H9 (cell line): Measurements from ENCODE around the gene VIPR2. TPM values are rescaled to one million over a fixed set of nuclear protein-coding genes. Genes with fewer than 3 reads are reported as not detected.

Experiments used
- DNase-seq: peaks from one replicate; pipeline ENCODE4 v3.0.0-alpha.2; 2017
- H2AFZ ChIP-seq: one replicate; pipeline ENCODE4 v1.6.1; 2013; ENCODE audit warnings: mild to moderate bottlenecking, low read length, control low read depth, moderate library complexity
- H2AK5ac ChIP-seq: 2 replicates; pipeline ENCODE4 v1.6.1; 2013; ENCODE audit warnings: low read length, control low read depth, mixed read lengths; ENCODE audit not compliant: insufficient read length
- H2BK120ac ChIP-seq: one replicate; pipeline ENCODE4 v1.6.1; 2013; ENCODE audit warnings: low read depth, mild to moderate bottlenecking, low read length, control low read depth, inconsistent platforms; ENCODE audit not compliant: poor library complexity, severe bottlenecking
- H2BK12ac ChIP-seq: 2 replicates; pipeline ENCODE4 v1.6.1; 2013; ENCODE audit warnings: low read length, control low read depth, mixed read lengths, low read depth; ENCODE audit not compliant: insufficient read length
- H2BK15ac ChIP-seq: 2 replicates; pipeline ENCODE4 v1.6.1; 2013; ENCODE audit warnings: low read depth, low read length, control low read depth
- H2BK20ac ChIP-seq: one replicate; pipeline ENCODE4 v1.6.1; 2013; ENCODE audit warnings: low read depth, mild to moderate bottlenecking, low read length, control low read depth, inconsistent platforms; ENCODE audit not compliant: poor library complexity, severe bottlenecking
- H2BK5ac ChIP-seq: 2 replicates; pipeline ENCODE4 v1.6.1; 2013; ENCODE audit warnings: low read length, control low read depth, mixed read lengths; ENCODE audit not compliant: insufficient read length
- H3K14ac ChIP-seq: 2 replicates; pipeline ENCODE4 v1.6.1; 2013; ENCODE audit warnings: low read length, control low read depth; ENCODE audit not compliant: insufficient read depth
- H3K18ac ChIP-seq: 2 replicates; pipeline ENCODE4 v1.6.1; 2013; ENCODE audit warnings: low read depth, mild to moderate bottlenecking, mixed read lengths, low read length, control low read depth; ENCODE audit not compliant: insufficient read length
- H3K23ac ChIP-seq: 2 replicates; pipeline ENCODE4 v1.6.1; 2013; ENCODE audit warnings: low read length, control low read depth, mixed read lengths, low read depth; ENCODE audit not compliant: insufficient read length
- H3K23me2 ChIP-seq: 2 replicates; pipeline ENCODE4 v1.6.1; 2013; ENCODE audit warnings: low read depth, mild to moderate bottlenecking, mixed read lengths, low read length, control low read depth; ENCODE audit not compliant: insufficient read length, poor library complexity, severe bottlenecking
- H3K27ac ChIP-seq: 2 replicates; pipeline ENCODE4 v1.5.1; 2013; ENCODE audit warnings: low read length, control low read depth, mixed read lengths, low read depth; ENCODE audit not compliant: insufficient read length
- H3K27me3 ChIP-seq: 2 replicates; pipeline ENCODE4 v1.6.1; 2013; ENCODE audit warnings: low read length, control low read depth, inconsistent platforms; ENCODE audit not compliant: insufficient read depth
- H3K4ac ChIP-seq: 2 replicates; pipeline ENCODE4 v1.6.1; 2013; ENCODE audit warnings: low read depth, mild to moderate bottlenecking, control low read depth, inconsistent platforms, low read length, moderate library complexity
- H3K4me1 ChIP-seq: 2 replicates; pipeline ENCODE4 v1.6.1; 2013; ENCODE audit warnings: low read length, control low read depth, inconsistent platforms; ENCODE audit not compliant: insufficient read depth
- H3K4me2 ChIP-seq: 2 replicates; pipeline ENCODE4 v1.6.1; 2013; ENCODE audit warnings: low read length, control low read depth, mixed read lengths; ENCODE audit not compliant: insufficient read length, insufficient read depth
- H3K56ac ChIP-seq: 2 replicates; pipeline ENCODE4 v1.6.1; 2013; ENCODE audit warnings: low read depth, mild to moderate bottlenecking, mixed read lengths, low read length, control low read depth; ENCODE audit not compliant: insufficient read length
- H3K79me1 ChIP-seq: 2 replicates; pipeline ENCODE4 v1.6.1; 2013; ENCODE audit warnings: low read depth, mild to moderate bottlenecking, moderate library complexity, low read length, control low read depth, inconsistent platforms; ENCODE audit not compliant: insufficient read depth, poor library complexity, severe bottlenecking
- H3K79me2 ChIP-seq: 2 replicates; pipeline ENCODE4 v1.6.1; 2013; ENCODE audit warnings: low read length, control low read depth, inconsistent platforms; ENCODE audit not compliant: insufficient read depth
- H3K9ac ChIP-seq: 2 replicates; pipeline ENCODE4 v1.6.1; 2013; ENCODE audit warnings: low read length, control low read depth, mixed read lengths; ENCODE audit not compliant: insufficient read length; ENCODE audit errors: extremely low read depth
- H3K9me3 ChIP-seq: one replicate; pipeline ENCODE4 v1.6.1; 2013; ENCODE audit warnings: low read depth, low read length, inconsistent platforms; ENCODE audit not compliant: control insufficient read depth
- H3T11ph ChIP-seq: one replicate; pipeline ENCODE4 v1.6.1; 2013; ENCODE audit warnings: mild to moderate bottlenecking, low read length, control low read depth, inconsistent platforms
- H4K20me1 ChIP-seq: one replicate; pipeline ENCODE4 v1.6.1; 2013; ENCODE audit not compliant: control insufficient read depth, insufficient read length, insufficient read depth
- H4K5ac ChIP-seq: 2 replicates; pipeline ENCODE4 v1.6.1; 2013; ENCODE audit warnings: low read depth, mild to moderate bottlenecking, mixed read lengths, low read length, control low read depth; ENCODE audit not compliant: insufficient read length
- H4K8ac ChIP-seq: replicated peaks from 2 replicates; pipeline ENCODE4 v1.6.1; 2013; ENCODE audit warnings: low read length, control low read depth, mixed read lengths, low read depth; ENCODE audit not compliant: insufficient read length
- H4K91ac ChIP-seq: 2 replicates; pipeline ENCODE4 v1.6.1; 2013; ENCODE audit warnings: low read depth, mild to moderate bottlenecking, moderate library complexity, mixed read lengths, low read length, control low read depth; ENCODE audit not compliant: insufficient read length
- H3K27ac Mint-ChIP-seq, 3 experiments: 2 replicates in 2 of 3; 3 replicates in 1 of 3; pipeline ENCODE4 v1.8.0; 2020 to 2021; ENCODE audit warnings: mixed read lengths in 3 of 3, mild to moderate bottlenecking in 1 of 3, moderate library complexity in 1 of 3
- H3K27me3 Mint-ChIP-seq: 2 replicates; pipeline ENCODE4 v1.8.0; 2021; ENCODE audit warnings: low read depth, mild to moderate bottlenecking, moderate library complexity, mixed read lengths
- H3K36me3 Mint-ChIP-seq, 3 experiments: 2 replicates in 2 of 3; 3 replicates in 1 of 3; pipeline ENCODE4 v1.8.0; 2020 to 2021; ENCODE audit warnings: low read depth in 3 of 3, mixed read lengths in 3 of 3; ENCODE audit not compliant: insufficient read depth in 1 of 3
- H3K4me1 Mint-ChIP-seq, 2 experiments: 2 replicates each; pipeline ENCODE4 v1.8.0; 2020; ENCODE audit warnings: mixed read lengths in 2 of 2
- H3K4me3 Mint-ChIP-seq, 2 experiments: 2 replicates in 1 of 2; 3 replicates in 1 of 2; pipeline ENCODE4 v1.8.0; 2020 to 2021; ENCODE audit warnings: mild to moderate bottlenecking in 2 of 2, mixed read lengths in 2 of 2, moderate library complexity in 1 of 2
- H3K9me3 Mint-ChIP-seq, 2 experiments: 2 replicates in 1 of 2; 3 replicates in 1 of 2; pipeline ENCODE4 v1.8.0; 2020; ENCODE audit warnings: mild to moderate bottlenecking in 2 of 2, mixed read lengths in 2 of 2, moderate library complexity in 1 of 2
- WGBS: extraction: QIAGEN DNeasy Blood & Tissue Kit; methylation state at CpG from one replicate; pipeline ENCODE4 v1.1.7; 2013; ENCODE audit warnings: missing lambda C conversion rate, low lambda C conversion rate, mixed read lengths; ENCODE audit not compliant: insufficient read length; ENCODE audit errors: extremely low coverage; 5-methylcytosine and 5-hydroxymethylcytosine counted together
- total RNA-seq: library from RNA; stranded (reverse); gene quantifications from 2 replicates; pipeline ENCODE4 v1.2.1, GENCODE V29; 2021
- TF ChIP-seq, protein P1 (sequence below): fragments of 200-600 bp; sonication (generic); conservative IDR thresholded peaks from 3 replicates; pipeline ENCODE4 v1.8.0; 2021; ENCODE audit warnings: antibody characterized with exemption, mild to moderate bottlenecking

VIPR2 gene
- total RNA-seq, 1 experiment from 2014 or later: 1.6 TPM

DNA sequence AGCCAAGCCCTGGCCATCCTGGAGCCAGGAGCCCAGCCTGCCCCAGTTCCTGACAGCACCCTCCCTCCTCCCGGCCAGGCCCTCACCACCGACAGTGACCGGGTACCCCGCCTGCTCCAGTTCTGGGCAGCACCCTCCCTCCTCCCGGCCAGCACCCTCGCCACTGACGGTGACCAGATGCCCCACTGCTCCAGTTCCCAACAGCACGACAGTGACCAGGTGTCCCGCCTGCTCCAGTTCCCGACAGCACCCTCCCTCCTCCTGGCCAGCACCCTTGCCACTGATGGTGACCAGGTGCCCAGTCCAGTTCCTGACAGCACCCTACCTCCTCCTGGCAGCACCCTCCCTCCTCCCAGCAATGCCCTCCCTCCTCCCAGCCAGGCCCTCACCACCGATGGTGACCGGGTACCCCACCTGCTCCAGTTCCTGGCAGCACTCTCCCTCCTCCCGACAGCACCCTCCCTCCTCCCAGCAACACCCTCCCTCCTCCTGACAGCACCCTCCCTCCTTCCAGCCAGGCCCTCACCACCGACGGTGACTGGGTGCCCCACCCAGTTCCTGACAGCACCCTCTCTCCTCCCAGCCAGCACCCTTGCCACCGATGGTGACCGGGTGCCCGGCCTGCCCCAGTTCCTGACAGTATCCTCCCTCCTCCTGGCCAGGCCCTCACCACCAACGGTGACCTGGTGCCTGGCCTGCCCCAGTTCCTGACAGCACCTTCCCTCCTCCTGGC, 40.3 kb downstream of the VIPR2 start:
- H3K18ac ChIP-seq: peak overlapping the region; percentile 18

More for the DNA sequence above, 40.3 kb downstream of the VIPR2 start:
- H3K27ac Mint-ChIP-seq: peak overlapping the region in 1 of 3 experiments; percentile 76; a peak in 2 of 7 replicates
- no peaks in the 10 kb centered on the region for H3K27me3 ChIP-seq
- peaks cover 13 to 21% (median 19%) of the 10 kb centered on the region in 3 experiments for H3K36me3 Mint-ChIP-seq
- H2BK15ac ChIP-seq: no peak overlapping the region
- H4K8ac ChIP-seq: no peak overlapping the region
- peaks cover 6% of the 10 kb centered on the region for H3K4me1 ChIP-seq
- H3K4me2 ChIP-seq: no peak overlapping the region
- H2BK120ac ChIP-seq: no peak overlapping the region
- no peaks in the 10 kb centered on the region for H3K79me2 ChIP-seq
- no peaks in the 10 kb centered on the region for H3K23me2 ChIP-seq
- no peak overlapping the region for H4K5ac ChIP-seq
- no peak overlapping the region for H3K23ac ChIP-seq
- H3K4me1 Mint-ChIP-seq: peaks cover 16 to 24% of the 10 kb centered on the region in 2 experiments
- H3K4me3 Mint-ChIP-seq: no peak overlapping the region
- H2AFZ ChIP-seq: no peak overlapping the region
- peaks cover 10 to 16% of the 10 kb centered on the region in 2 experiments; a peak in 4 of 5 replicates for H3K9me3 Mint-ChIP-seq
- H3T11ph ChIP-seq: no peak overlapping the region
- WGBS: no CpG with 5 or more reads among the region's 19 CpGs
- H2AK5ac ChIP-seq: no peak overlapping the region
- H3K4ac ChIP-seq: no peak overlapping the region
- H3K14ac ChIP-seq: no peak overlapping the region
- no peak overlapping the region for H4K91ac ChIP-seq
- H3K27me3 Mint-ChIP-seq: no peaks in the 10 kb centered on the region
- H2BK5ac ChIP-seq: no peak overlapping the region
- no peak overlapping the region for H2BK20ac ChIP-seq
- no peaks in the 10 kb centered on the region for H3K9me3 ChIP-seq
- DNase-seq: no peak
- no peak overlapping the region for H3K27ac ChIP-seq
- H3K9ac ChIP-seq: no peak overlapping the region
- TF ChIP-seq, protein P1, sequence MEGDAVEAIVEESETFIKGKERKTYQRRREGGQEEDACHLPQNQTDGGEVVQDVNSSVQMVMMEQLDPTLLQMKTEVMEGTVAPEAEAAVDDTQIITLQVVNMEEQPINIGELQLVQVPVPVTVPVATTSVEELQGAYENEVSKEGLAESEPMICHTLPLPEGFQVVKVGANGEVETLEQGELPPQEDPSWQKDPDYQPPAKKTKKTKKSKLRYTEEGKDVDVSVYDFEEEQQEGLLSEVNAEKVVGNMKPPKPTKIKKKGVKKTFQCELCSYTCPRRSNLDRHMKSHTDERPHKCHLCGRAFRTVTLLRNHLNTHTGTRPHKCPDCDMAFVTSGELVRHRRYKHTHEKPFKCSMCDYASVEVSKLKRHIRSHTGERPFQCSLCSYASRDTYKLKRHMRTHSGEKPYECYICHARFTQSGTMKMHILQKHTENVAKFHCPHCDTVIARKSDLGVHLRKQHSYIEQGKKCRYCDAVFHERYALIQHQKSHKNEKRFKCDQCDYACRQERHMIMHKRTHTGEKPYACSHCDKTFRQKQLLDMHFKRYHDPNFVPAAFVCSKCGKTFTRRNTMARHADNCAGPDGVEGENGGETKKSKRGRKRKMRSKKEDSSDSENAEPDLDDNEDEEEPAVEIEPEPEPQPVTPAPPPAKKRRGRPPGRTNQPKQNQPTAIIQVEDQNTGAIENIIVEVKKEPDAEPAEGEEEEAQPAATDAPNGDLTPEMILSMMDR: no peak
- no peak overlapping the region for H2BK12ac ChIP-seq
- no peaks in the 10 kb centered on the region for H4K20me1 ChIP-seq
- no peaks in the 10 kb centered on the region for H3K79me1 ChIP-seq
- no peak overlapping the region for H3K56ac ChIP-seq
